HG03442 (cell line): ENCODE results near the gene GOLGA6L4.
"Not testable (repeated sequence)": the region's sequence is repeated elsewhere in the genome, so short reads cannot be mapped to it uniquely, and the experiment has no call there.

Source experiments
- ATAC-seq: cut with Tn5 transposase; IDR thresholded peaks from one replicate; pipeline ENCODE4 v1.9.1; 2021; ENCODE audit warnings: mild to moderate bottlenecking, moderate library complexity; ENCODE audit not compliant: unreplicated experiment

GOLGA6L4 gene

GRCh38 chr15:84235573-84235972 is at the start of gene GOLGA6L4:
TSS of gene GOLGA6L4 (plus strand) at chr15:84235773. CDS start at chr15:84235835, 62 bp downstream.
- not testable (repeated sequence) for ATAC-seq

GRCh38 chr15:84192982-84193381 is 42.6 kb upstream of the GOLGA6L4 start:
- ATAC-seq, result not testable (repeated sequence)

DNA sequence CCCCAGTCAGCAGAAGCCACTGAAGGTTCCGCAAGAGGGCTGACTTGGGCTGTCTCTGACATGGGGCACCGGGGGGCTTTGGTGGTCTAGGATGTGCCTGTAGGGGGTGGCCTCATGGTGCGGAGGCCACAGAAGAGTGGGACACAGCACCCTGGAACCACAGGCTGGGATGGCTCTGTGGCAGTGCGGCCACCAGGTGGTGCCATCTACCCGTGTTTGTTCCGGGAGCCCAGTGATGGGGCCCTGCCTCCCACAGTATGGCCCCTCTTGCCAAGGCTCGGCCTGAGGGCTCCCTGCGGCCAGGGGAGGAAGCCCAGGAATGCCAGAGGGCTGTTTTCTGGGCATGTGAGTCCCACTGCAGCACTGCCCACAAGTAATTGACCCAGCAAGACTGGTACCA is 40.0 kb upstream of the GOLGA6L4 start:
- ATAC-seq, result peak; percentile 89

- ATAC-seq, result not testable (repeated sequence)
Observed at GRCh38 chr15:84196530-84197188, 38.9 kb upstream of the GOLGA6L4 start.

- not testable (repeated sequence) for ATAC-seq
Observed at GRCh38 chr15:84199865-84200264, 35.7 kb upstream of the GOLGA6L4 start.

DNA sequence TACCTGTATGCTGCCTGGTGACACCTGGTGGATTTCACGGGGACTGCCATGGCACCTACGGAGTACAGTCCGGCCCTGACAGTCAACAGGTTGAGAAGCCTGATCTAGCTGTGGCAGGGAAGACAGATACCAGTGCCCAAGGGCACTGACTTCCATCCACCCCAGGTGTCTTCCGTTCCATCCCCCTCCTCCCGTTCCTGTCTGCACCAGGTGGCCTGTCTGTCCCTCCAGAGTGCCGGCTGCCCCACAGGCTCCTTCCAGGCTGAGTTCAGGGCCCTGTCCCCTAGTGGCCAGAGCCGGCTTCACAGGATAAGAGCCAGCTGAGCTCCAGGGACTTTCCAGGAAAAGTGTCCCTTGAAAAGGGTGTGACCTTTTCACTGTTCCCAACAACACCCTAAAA is 10.9 kb downstream of the GOLGA6L4 start:
- not testable (repeated sequence) for ATAC-seq
